Measurements from ENCODE around the gene RNF103. TPM values are rescaled to one million over a fixed set of nuclear protein-coding genes. Genes with fewer than 3 reads are reported as not detected.

The RNF103 gene
- total RNA-seq, 2 experiments from 2014 or later = 124 to 130 TPM

GRCh38 chr2:86615596-86615995 is 8.1 kb downstream of the RNF103 start:
- CTCF ChIA-PET = no interaction called here
- H3K9me3 Mint-ChIP-seq = no peaks in the 10 kb centered on the region

GRCh38 chr2:86613515-86613914 is 10.2 kb downstream of the RNF103 start:
- ATAC-seq (ENCODE audit: poor library complexity) (no peak), DNase-seq (no peak)
- Histone ChIP-seq H3K27me3 (ENCODE audit: control insufficient read depth in 1 of 2, insufficient read depth in 2 of 2, low read length in 2 of 2) (no peaks in the 10 kb centered on the region), H3K4me3 (ENCODE audit: low read length) (no peak overlapping the region), H3K27ac (ENCODE audit: low read depth in 1 of 2, low read length in 2 of 2) (no peak overlapping the region), H3K9me3 (ENCODE audit: control insufficient read depth in 1 of 2, insufficient read depth in 1 of 2, low read length in 2 of 2) (no peaks in the 10 kb centered on the region), H3K4me1 (ENCODE audit: insufficient read depth, low read length) (peaks cover 2% of the 10 kb centered on the region), H3K36me3 (ENCODE audit: insufficient read depth, low read length) (peaks cover 75% of the 10 kb centered on the region)
- peaks cover 89% of the 10 kb centered on the region for H3K36me3 Mint-ChIP-seq (ENCODE audit: low read depth)
- H3K27me3 Mint-ChIP-seq = no peaks in the 10 kb centered on the region
- H3K4me1 Mint-ChIP-seq (ENCODE audit: low read depth) = peaks cover 49% of the 10 kb centered on the region
- CTCF ChIA-PET = no interaction called here
- POLR2A ChIA-PET = no interaction called here
- no peak overlapping the region for H3K4me3 Mint-ChIP-seq
- no peaks in the 10 kb centered on the region for H3K9me3 Mint-ChIP-seq
- peak overlapping the region; percentile 7 for H3K27ac Mint-ChIP-seq
- intact Hi-C loops (cut with DNase I, micrococcal nuclease) = no loop called here
- no peak for TF ChIP-seq CTCF (IDR thresholded peaks at IDR 0.05)

More at GRCh38 chr2:86615596-86615995, 8.1 kb downstream of the RNF103 start:
- Mint-ChIP-seq H3K4me3 (no peak overlapping the region), H3K27ac (no peak overlapping the region), H3K4me1 (ENCODE audit: low read depth) (peaks cover 63% of the 10 kb centered on the region), H3K27me3 (no peaks in the 10 kb centered on the region), H3K36me3 (ENCODE audit: low read depth) (peaks cover 89% of the 10 kb centered on the region)
- ATAC-seq (ENCODE audit: poor library complexity) (no peak), DNase-seq (no peak)
- peaks cover 2% of the 10 kb centered on the region for H3K4me1 ChIP-seq (ENCODE audit: insufficient read depth, low read length)
- H3K27ac ChIP-seq (ENCODE audit: low read depth in 1 of 2, low read length in 2 of 2) = no peak overlapping the region
- intact Hi-C loops (cut with DNase I, micrococcal nuclease) = no loop called here
- H3K9me3 ChIP-seq (ENCODE audit: control insufficient read depth in 1 of 2, insufficient read depth in 1 of 2, low read length in 2 of 2) = no peaks in the 10 kb centered on the region
- no peak for TF ChIP-seq CTCF (IDR thresholded peaks at IDR 0.05)
- H3K27me3 ChIP-seq (ENCODE audit: control insufficient read depth in 1 of 2, insufficient read depth in 2 of 2, low read length in 2 of 2) = no peaks in the 10 kb centered on the region
- no peak overlapping the region for H3K4me3 ChIP-seq (ENCODE audit: low read length)
- POLR2A ChIA-PET = interaction anchor here (1.8 kb wide), 1 partner anchor 8 kb away, joined by 5 read pairs; the partner anchor contains the start of gene RNF103
- H3K36me3 ChIP-seq (ENCODE audit: insufficient read depth, low read length) = peaks cover 73% of the 10 kb centered on the region

GRCh38 chr2:86610871-86611270 is 12.8 kb downstream of the RNF103 start:
- Mint-ChIP-seq H3K9me3 (no peaks in the 10 kb centered on the region), H3K4me3 (no peak overlapping the region), H3K36me3 (ENCODE audit: low read depth) (peaks cover 84% of the 10 kb centered on the region), H3K4me1 (ENCODE audit: low read depth) (peaks cover 31% of the 10 kb centered on the region), H3K27ac (no peak overlapping the region), H3K27me3 (no peaks in the 10 kb centered on the region)
- Histone ChIP-seq H3K36me3 (ENCODE audit: insufficient read depth, low read length) (peaks cover 58% of the 10 kb centered on the region), H3K27ac (ENCODE audit: low read depth in 1 of 2, low read length in 2 of 2) (no peak overlapping the region), H3K27me3 (ENCODE audit: control insufficient read depth in 1 of 2, insufficient read depth in 2 of 2, low read length in 2 of 2) (no peaks in the 10 kb centered on the region), H3K9me3 (ENCODE audit: control insufficient read depth in 1 of 2, insufficient read depth in 1 of 2, low read length in 2 of 2) (no peaks in the 10 kb centered on the region), H3K4me1 (ENCODE audit: insufficient read depth, low read length) (no peaks in the 10 kb centered on the region), H3K4me3 (ENCODE audit: low read length) (no peak overlapping the region)
- ATAC-seq (ENCODE audit: poor library complexity) (peak; percentile 29), DNase-seq (no peak)
- intact Hi-C loops (cut with DNase I, micrococcal nuclease) = no loop called here
- CTCF ChIA-PET = interaction anchor here (0.6 kb wide), 1 partner anchor 52 kb away, joined by 3 read pairs; no protein-coding TSS in a partner anchor
- POLR2A ChIA-PET = no interaction called here
- no peak for TF ChIP-seq CTCF (IDR thresholded peaks at IDR 0.05)
